Measurements from ENCODE around the gene DDX46.
"Not testable (repeated sequence)": the region's sequence is repeated elsewhere in the genome, so short reads cannot be mapped to it uniquely, and the experiment has no call there.

Gene DDX46

GRCh38 chr5:134784241-134784920, 25.8 kb downstream of the DDX46 start:
- DNase-seq (ENCODE audit: low spot score) = no peak

- DNase-seq (ENCODE audit: low spot score) = no peak
These were observed 26.5 kb downstream of the DDX46 start for GRCh38 chr5:134784946-134785620.

GRCh38 chr5:134787692-134788091, 29.1 kb downstream of the DDX46 start:
- DNase-seq (ENCODE audit: low spot score) = no peak

GRCh38 chr5:134791580-134791979, 33.0 kb downstream of the DDX46 start:
- no peak for DNase-seq (ENCODE audit: low spot score)

- no peak for DNase-seq (ENCODE audit: low spot score)
These were observed 33.7 kb downstream of the DDX46 start for GRCh38 chr5:134792286-134792685.

GRCh38 chr5:134793111-134793510, 34.5 kb downstream of the DDX46 start:
- DNase-seq (ENCODE audit: low spot score) = no peak

- no peak for DNase-seq (ENCODE audit: low spot score)
These were observed 35.5 kb downstream of the DDX46 start for GRCh38 chr5:134794082-134794481.

GRCh38 chr5:134794819-134795218, 36.2 kb downstream of the DDX46 start:
- DNase-seq (ENCODE audit: low spot score) = no peak

GRCh38 chr5:134798468-134798867, 39.9 kb downstream of the DDX46 start:
- DNase-seq (ENCODE audit: low spot score) = no peak

GRCh38 chr5:134803821-134804220, 45.2 kb downstream of the DDX46 start:
- no peak for DNase-seq (ENCODE audit: low spot score)

- no peak for DNase-seq (ENCODE audit: low spot score)
These were observed 54.8 kb downstream of the DDX46 start for GRCh38 chr5:134813407-134813806.

GRCh38 chr5:134813827-134814226, 55.2 kb downstream of the DDX46 start:
- no peak for DNase-seq (ENCODE audit: low spot score)

GRCh38 chr5:134817006-134817405, 58.4 kb downstream of the DDX46 start:
- no peak for DNase-seq (ENCODE audit: low spot score)

GRCh38 chr5:134818776-134819175, 60.2 kb downstream of the DDX46 start:
- no peak for DNase-seq (ENCODE audit: low spot score)

- no peak for DNase-seq (ENCODE audit: low spot score)
These were observed 60.9 kb downstream of the DDX46 start for GRCh38 chr5:134819407-134819963.

GRCh38 chr5:134821841-134822240, 63.3 kb downstream of the DDX46 start:
- DNase-seq (ENCODE audit: low spot score) = no peak

- no peak for DNase-seq (ENCODE audit: low spot score)
These were observed 66.1 kb downstream of the DDX46 start for GRCh38 chr5:134824681-134825080.

GRCh38 chr5:134825212-134825611, 66.6 kb downstream of the DDX46 start:
- DNase-seq (ENCODE audit: low spot score) = no peak

- peak; percentile 58 for DNase-seq (ENCODE audit: low spot score)
These were observed 74.9 kb downstream of the DDX46 start for GRCh38 chr5:134833340-134834032.

- DNase-seq (ENCODE audit: low spot score) = no peak
These were observed 77.0 kb downstream of the DDX46 start for GRCh38 chr5:134835623-134836022.

- DNase-seq (ENCODE audit: low spot score) = no peak
These were observed 79.1 kb downstream of the DDX46 start for GRCh38 chr5:134837530-134838181.

- not testable (repeated sequence) for DNase-seq (ENCODE audit: low spot score)
These were observed 79.8 kb downstream of the DDX46 start for GRCh38 chr5:134838361-134838760.
